Measurements from ENCODE around the gene ATP11B.
"Not testable (repeated sequence)": the region's sequence is repeated elsewhere in the genome, so short reads cannot be mapped to it uniquely, and the experiment has no call there.

Gene ATP11B

GRCh38 chr3:182795389-182795782 is 2.1 kb downstream of the ATP11B start:
- no peak for DNase-seq

GRCh38 chr3:182796310-182796709 is 3.0 kb downstream of the ATP11B start:
- DNase-seq, result no peak

GRCh38 chr3:182797876-182798275 is 4.6 kb downstream of the ATP11B start:
- no peak for DNase-seq

GRCh38 chr3:182799143-182799542 is 5.8 kb downstream of the ATP11B start:
- not testable (repeated sequence) for DNase-seq

GRCh38 chr3:182800508-182800907 is 7.2 kb downstream of the ATP11B start:
- DNase-seq, result no peak

GRCh38 chr3:182802413-182803390 is 9.4 kb downstream of the ATP11B start:
- DNase-seq, result no peak

- no peak for DNase-seq
Measured at GRCh38 chr3:182803596-182803995, 10.3 kb downstream of the ATP11B start.

GRCh38 chr3:182807061-182807460 is 13.8 kb downstream of the ATP11B start:
- DNase-seq, result no peak

- no peak for DNase-seq
Measured at GRCh38 chr3:182808041-182808770, 14.9 kb downstream of the ATP11B start.

GRCh38 chr3:182809531-182809930 is 16.2 kb downstream of the ATP11B start:
- no peak for DNase-seq

GRCh38 chr3:182810574-182811268 is 17.4 kb downstream of the ATP11B start:
- DNase-seq, result no peak

- no peak for DNase-seq
Measured at GRCh38 chr3:182811269-182811596, 17.9 kb downstream of the ATP11B start.

- DNase-seq, result no peak
Measured at GRCh38 chr3:182812123-182812522, 18.8 kb downstream of the ATP11B start.

- no peak for DNase-seq
Measured at GRCh38 chr3:182814419-182815062, 21.2 kb downstream of the ATP11B start.

GRCh38 chr3:182816181-182816580 is 22.9 kb downstream of the ATP11B start:
- DNase-seq, result no peak

- no peak for DNase-seq
Measured at GRCh38 chr3:182818296-182818978, 25.1 kb downstream of the ATP11B start.

GRCh38 chr3:182821221-182821981 is 28.1 kb downstream of the ATP11B start:
- no peak for DNase-seq

GRCh38 chr3:182822260-182822659 is 29.0 kb downstream of the ATP11B start:
- DNase-seq, result not testable (repeated sequence)

GRCh38 chr3:182824957-182825356 is 31.7 kb downstream of the ATP11B start:
- no peak for DNase-seq

- DNase-seq, result no peak
Measured at GRCh38 chr3:182829761-182830405, 36.6 kb downstream of the ATP11B start.

GRCh38 chr3:182837855-182838454 is 44.7 kb downstream of the ATP11B start:
- DNase-seq, result no peak
